ENCODE results near the gene CDC25C.
A peak's percentile ranks its signal among the peaks of the same experiment; 100 is the strongest.

The CDC25C gene

DNA sequence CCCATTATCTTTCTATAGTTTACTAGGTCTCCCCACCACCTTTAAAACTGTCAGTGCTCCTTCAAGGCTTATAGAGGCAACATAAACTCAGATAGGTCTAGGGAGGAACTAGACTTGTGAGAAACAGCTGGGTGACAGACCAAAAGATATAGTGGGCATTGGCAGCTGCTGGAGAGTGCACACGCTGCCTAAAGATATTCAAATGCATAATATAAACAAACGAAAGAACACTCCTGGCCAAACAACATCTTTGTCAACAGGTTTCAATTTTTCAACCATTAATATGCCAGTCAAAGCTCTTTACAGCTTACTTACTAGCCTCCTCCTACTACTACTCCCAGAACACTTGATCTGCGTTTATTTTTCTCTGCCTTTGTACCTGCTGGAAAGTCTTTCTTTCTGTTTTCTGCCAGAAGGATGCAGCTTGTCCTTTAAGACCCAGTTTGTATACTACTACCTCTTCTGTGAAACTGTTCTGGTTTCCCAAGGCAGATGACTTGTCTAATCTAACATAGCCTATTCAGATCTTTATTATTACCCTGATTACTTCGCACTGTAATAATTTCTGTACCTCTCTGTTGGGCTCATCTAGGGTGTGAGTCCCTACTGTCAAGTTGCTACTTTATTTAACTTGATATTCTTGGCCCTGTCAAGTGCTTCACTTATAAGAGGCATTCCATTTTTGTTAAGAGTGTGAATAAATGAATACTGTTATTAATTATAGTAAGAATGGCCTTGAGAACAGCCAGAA, 35.2 kb upstream of the CDC25C start:
- H3K4me3 ChIP-seq = no peak overlapping the region

DNA sequence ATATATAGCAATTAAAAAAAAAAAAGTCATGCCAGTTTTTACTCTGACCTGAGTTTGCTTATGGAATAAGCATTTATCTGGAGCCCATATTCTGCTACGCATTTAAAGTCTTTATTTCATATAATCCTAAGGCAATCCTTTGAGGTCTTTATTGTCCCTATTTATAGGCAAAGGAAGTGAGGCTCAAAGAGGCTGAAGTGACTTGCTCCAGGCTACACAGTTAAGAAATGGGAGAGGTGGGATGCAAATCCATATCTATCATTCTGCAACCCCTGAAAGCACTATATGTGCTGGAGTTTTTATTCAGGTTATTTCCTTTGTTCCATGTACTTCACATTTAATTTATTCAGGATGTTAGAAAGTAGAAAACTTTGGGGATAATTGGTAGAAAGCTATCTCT, 33.0 kb upstream of the CDC25C start:
- DNase-seq (ENCODE audit: low spot score) = no peak
- Histone ChIP-seq H3K27ac (no peak overlapping the region), H3K4me3 (no peak overlapping the region)
- TF ChIP-seq, protein P1, sequence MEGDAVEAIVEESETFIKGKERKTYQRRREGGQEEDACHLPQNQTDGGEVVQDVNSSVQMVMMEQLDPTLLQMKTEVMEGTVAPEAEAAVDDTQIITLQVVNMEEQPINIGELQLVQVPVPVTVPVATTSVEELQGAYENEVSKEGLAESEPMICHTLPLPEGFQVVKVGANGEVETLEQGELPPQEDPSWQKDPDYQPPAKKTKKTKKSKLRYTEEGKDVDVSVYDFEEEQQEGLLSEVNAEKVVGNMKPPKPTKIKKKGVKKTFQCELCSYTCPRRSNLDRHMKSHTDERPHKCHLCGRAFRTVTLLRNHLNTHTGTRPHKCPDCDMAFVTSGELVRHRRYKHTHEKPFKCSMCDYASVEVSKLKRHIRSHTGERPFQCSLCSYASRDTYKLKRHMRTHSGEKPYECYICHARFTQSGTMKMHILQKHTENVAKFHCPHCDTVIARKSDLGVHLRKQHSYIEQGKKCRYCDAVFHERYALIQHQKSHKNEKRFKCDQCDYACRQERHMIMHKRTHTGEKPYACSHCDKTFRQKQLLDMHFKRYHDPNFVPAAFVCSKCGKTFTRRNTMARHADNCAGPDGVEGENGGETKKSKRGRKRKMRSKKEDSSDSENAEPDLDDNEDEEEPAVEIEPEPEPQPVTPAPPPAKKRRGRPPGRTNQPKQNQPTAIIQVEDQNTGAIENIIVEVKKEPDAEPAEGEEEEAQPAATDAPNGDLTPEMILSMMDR (IDR thresholded peaks at IDR 0.05) = no peak

More for the DNA sequence above, 35.2 kb upstream of the CDC25C start:
- no peak for DNase-seq (ENCODE audit: low spot score)
- H3K27ac ChIP-seq = no peak overlapping the region
- TF ChIP-seq, protein P1 (IDR thresholded peaks at IDR 0.05) = no peak

DNA sequence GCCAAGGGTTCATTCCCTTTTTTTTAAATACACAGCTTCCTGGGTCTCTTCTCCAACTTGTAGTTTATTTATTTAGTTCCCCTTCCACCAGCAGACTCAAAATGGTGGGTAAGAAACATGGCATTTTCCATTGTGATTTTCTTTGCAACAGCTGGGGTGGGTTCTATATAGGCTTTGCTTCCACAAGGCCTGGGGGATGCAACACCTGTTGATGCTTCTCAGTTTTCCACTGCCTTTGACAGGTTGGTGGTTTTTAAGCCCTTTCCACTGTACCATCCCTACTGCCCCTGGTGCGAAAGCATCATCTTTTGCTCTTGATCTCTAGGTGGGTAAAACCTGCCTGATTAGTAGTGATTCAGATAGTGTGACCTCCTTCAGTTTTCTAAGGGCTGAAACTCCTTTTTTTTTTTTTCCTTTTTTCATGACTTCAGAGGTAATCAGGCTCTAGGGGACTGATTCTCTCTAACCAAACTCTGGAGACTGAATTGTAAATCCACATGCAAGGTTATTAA, 29.4 kb upstream of the CDC25C start:
- no peak overlapping the region for H3K27ac ChIP-seq
- no peak for DNase-seq (ENCODE audit: low spot score)
- TF ChIP-seq, protein P1 (IDR thresholded peaks at IDR 0.05) = no peak
- H3K4me3 ChIP-seq = no peak overlapping the region

DNA sequence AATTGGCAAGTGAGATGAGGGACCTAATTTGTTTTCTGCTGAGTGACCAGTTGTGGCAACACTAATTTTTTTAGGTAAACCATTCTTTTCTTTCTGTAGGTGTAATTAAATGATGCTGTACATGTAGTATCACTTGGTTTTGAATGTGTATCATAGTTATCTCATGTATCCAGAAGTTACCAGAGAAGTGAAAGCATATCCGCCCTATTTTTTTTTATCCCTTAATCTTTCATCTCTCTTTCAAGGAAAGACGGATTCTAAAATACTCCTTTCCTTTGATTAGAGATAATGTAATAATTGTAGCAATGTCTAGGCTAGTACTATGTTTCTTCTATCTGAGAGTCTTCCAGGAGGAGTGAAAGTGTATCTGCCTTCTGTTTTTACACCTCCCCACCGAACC, 28.0 kb upstream of the CDC25C start:
- no peak for DNase-seq (ENCODE audit: low spot score)
- TF ChIP-seq, protein P1 (IDR thresholded peaks at IDR 0.05) = no peak
- Histone ChIP-seq H3K27ac (no peak overlapping the region), H3K4me3 (no peak overlapping the region)

DNA sequence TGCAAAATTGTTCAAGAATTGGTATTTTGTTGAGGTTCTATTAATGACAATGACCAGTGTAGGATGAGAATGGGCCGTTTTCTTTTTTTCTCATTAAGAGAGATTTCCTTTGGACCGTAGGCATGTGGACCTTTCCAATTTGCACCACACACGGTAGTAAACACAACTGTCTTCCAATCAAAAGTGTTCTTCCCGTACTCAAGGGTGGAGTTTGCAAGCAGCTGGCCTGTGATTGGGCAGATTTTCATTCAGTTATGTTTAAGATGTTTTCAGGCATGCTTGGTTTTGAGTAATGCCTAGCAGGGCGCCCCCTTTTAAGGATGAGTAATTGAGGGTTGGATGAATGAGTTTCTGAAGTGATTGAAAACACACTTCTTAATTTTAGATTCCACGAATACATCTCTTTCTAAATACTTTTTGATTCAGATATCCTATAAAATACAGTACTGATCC, 23.3 kb upstream of the CDC25C start:
- TF ChIP-seq, protein P1 (IDR thresholded peaks at IDR 0.05) = no peak
- DNase-seq (ENCODE audit: low spot score) = no peak
- peak overlapping the region in 1 of 2 donors; percentile 99 for H3K27ac ChIP-seq
- H3K4me3 ChIP-seq = peak overlapping the region; percentile 98

DNA sequence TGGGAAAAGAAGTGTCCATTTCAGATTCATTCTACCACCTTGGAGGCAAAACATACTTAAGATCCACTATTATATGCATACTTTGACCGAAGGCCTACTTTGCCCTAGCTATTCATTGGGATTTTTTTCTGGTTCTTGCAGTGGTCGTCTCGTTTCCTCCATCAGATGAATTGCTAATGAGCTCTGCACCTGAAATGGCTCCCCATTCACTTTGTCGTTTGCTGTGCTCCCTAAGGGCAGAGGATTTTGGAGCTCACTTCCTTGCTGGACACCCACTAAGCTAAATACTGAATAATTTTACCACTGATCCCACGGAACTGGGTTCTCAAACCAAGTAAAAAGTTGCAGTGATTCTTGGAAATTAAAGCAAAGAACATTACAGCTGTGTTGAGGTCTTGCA, 22.8 kb upstream of the CDC25C start:
- TF ChIP-seq, protein P1 (IDR thresholded peaks at IDR 0.05) = no peak
- Histone ChIP-seq H3K27ac (peak overlapping the region in 1 of 2 donors; percentile 99), H3K4me3 (peak overlapping the region; percentile 98)
- no peak for DNase-seq (ENCODE audit: low spot score)

DNA sequence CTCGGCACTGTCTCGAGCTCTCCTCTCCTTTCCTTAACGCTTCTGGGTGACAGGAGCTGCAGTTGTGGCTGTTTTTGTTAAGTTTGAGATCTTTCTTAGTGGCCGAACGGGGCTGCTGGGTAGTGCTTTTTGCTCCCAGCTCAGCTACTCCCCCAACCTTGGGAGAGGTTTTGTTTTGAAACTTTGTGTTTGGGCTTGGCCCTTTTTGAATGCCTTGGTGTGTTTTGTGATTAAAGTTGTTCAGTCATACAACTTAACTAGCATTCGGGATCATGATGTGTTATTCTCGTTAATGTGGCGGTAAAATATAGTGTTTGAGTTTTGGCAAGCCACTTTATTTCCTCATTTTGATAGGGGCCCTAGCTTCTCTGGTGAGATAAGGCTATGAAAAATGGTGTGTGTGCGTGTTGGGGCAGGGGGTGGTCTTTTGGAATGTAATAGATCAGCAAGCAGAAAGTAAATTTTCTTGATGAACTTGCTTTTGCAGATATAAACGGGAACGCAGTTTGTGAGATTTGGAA, 22.0 kb upstream of the CDC25C start:
- no peak for DNase-seq (ENCODE audit: low spot score)
- H3K27ac ChIP-seq = peak overlapping the region; percentile 94 to 99
- TF ChIP-seq, protein P1 (IDR thresholded peaks at IDR 0.05) = no peak
- peak overlapping the region; percentile 98 for H3K4me3 ChIP-seq

All from coronary artery (tissue), 2 donors.